Liver (tissue), 3 donors: Measurements from ENCODE around the gene ATP6V0A4.

Experiments
- EGR1 ChIP-seq, 2 donors: IDR thresholded peaks; 2 replicates each; pipeline ENCODE4 v1.6.1; 2016 to 2018; ENCODE audit warnings: antibody characterized with exemption in 2 of 2, low read depth in 2 of 2
- FOXA1 ChIP-seq: IDR thresholded peaks from 2 replicates; pipeline ENCODE4 v1.6.1; 2016; ENCODE audit warnings: antibody characterized with exemption
- FOXA2 ChIP-seq: IDR thresholded peaks from 2 replicates; pipeline ENCODE4 v1.6.1; 2016; ENCODE audit warnings: antibody characterized with exemption
- GABPA ChIP-seq, 2 donors: IDR thresholded peaks in 1 of 2; conservative IDR thresholded peaks in 1 of 2; 2 replicates each; pipeline ENCODE4 v1.6.1; 2016; ENCODE audit warnings: antibody characterized with exemption in 2 of 2, mild to moderate bottlenecking in 1 of 2, moderate library complexity in 1 of 2
- HNF4A ChIP-seq, 2 donors: conservative IDR thresholded peaks; 2 replicates each; pipeline ENCODE4 v1.6.1; 2016; ENCODE audit warnings: antibody characterized with exemption in 2 of 2, mild to moderate bottlenecking in 2 of 2
- JUND ChIP-seq, 2 donors: IDR thresholded peaks; 2 replicates each; pipeline ENCODE4 v1.6.1; 2016; ENCODE audit warnings: antibody characterized with exemption in 2 of 2
- NR2F2 ChIP-seq: IDR thresholded peaks from 2 replicates; pipeline ENCODE4 v1.6.1; 2016; ENCODE audit warnings: antibody characterized with exemption
- TAF1 ChIP-seq: conservative IDR thresholded peaks from 2 replicates; pipeline ENCODE4 v1.6.1; 2016; ENCODE audit warnings: antibody characterized with exemption, mild to moderate bottlenecking
- TF ChIP-seq, protein P1 (sequence below): IDR thresholded peaks from 2 replicates; pipeline ENCODE4 v1.6.1; 2016; ENCODE audit warnings: antibody characterized with exemption, mild to moderate bottlenecking
- TF ChIP-seq, protein P2 (sequence below): fragments of 150-350 bp; IDR thresholded peaks from 2 replicates; pipeline ENCODE4 v1.5.1; 2017; ENCODE audit warnings: improper control_type of control experiment, low read depth, low read length; ENCODE audit not compliant: missing input control
- TF ChIP-seq, protein P3 (sequence below): IDR thresholded peaks from 2 replicates; pipeline ENCODE4 v1.6.1; 2016; ENCODE audit warnings: antibody characterized with exemption
- donor health status: healthy.
- donor health status: healthy.

DNA sequence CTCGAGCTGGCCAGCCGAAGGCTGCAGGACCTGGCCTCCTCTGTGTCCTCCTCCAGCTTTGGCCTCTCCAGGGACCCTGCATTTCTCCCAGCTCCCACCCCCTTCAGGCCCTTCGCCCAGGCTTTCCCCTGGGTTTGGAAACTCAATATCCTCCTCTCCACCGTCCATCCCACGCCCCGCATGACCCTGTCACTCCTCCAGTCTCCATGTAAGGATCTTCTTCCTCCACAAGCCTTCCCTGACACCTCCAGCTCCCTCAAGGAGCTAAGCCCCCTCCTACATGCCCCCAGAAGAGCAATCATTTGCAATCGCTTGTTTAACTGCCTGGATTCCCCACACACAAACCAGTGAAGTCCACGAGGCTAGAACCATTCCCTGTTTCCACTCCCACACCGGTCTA lies 24.8 kb downstream of the ATP6V0A4 start:
- TF ChIP-seq NR2F2 (no peak), FOXA2 (no peak), GABPA (IDR thresholded peaks at IDR 0.05 in 1 of 2, conservative IDR thresholded peaks at IDR 0.05 in 1 of 2) (no peak), FOXA1 (no peak), JUND (IDR thresholded peaks at IDR 0.05) (no peak), HNF4A (conservative IDR thresholded peaks at IDR 0.05) (no peak), TAF1 (no peak), EGR1 (IDR thresholded peaks at IDR 0.05; ENCODE audit: low read depth in 2 of 2) (no peak)
- TF ChIP-seq, protein P1, sequence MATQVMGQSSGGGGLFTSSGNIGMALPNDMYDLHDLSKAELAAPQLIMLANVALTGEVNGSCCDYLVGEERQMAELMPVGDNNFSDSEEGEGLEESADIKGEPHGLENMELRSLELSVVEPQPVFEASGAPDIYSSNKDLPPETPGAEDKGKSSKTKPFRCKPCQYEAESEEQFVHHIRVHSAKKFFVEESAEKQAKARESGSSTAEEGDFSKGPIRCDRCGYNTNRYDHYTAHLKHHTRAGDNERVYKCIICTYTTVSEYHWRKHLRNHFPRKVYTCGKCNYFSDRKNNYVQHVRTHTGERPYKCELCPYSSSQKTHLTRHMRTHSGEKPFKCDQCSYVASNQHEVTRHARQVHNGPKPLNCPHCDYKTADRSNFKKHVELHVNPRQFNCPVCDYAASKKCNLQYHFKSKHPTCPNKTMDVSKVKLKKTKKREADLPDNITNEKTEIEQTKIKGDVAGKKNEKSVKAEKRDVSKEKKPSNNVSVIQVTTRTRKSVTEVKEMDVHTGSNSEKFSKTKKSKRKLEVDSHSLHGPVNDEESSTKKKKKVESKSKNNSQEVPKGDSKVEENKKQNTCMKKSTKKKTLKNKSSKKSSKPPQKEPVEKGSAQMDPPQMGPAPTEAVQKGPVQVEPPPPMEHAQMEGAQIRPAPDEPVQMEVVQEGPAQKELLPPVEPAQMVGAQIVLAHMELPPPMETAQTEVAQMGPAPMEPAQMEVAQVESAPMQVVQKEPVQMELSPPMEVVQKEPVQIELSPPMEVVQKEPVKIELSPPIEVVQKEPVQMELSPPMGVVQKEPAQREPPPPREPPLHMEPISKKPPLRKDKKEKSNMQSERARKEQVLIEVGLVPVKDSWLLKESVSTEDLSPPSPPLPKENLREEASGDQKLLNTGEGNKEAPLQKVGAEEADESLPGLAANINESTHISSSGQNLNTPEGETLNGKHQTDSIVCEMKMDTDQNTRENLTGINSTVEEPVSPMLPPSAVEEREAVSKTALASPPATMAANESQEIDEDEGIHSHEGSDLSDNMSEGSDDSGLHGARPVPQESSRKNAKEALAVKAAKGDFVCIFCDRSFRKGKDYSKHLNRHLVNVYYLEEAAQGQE, result no peak
- TF ChIP-seq, protein P2, sequence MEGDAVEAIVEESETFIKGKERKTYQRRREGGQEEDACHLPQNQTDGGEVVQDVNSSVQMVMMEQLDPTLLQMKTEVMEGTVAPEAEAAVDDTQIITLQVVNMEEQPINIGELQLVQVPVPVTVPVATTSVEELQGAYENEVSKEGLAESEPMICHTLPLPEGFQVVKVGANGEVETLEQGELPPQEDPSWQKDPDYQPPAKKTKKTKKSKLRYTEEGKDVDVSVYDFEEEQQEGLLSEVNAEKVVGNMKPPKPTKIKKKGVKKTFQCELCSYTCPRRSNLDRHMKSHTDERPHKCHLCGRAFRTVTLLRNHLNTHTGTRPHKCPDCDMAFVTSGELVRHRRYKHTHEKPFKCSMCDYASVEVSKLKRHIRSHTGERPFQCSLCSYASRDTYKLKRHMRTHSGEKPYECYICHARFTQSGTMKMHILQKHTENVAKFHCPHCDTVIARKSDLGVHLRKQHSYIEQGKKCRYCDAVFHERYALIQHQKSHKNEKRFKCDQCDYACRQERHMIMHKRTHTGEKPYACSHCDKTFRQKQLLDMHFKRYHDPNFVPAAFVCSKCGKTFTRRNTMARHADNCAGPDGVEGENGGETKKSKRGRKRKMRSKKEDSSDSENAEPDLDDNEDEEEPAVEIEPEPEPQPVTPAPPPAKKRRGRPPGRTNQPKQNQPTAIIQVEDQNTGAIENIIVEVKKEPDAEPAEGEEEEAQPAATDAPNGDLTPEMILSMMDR, result no peak
- TF ChIP-seq, protein P3, sequence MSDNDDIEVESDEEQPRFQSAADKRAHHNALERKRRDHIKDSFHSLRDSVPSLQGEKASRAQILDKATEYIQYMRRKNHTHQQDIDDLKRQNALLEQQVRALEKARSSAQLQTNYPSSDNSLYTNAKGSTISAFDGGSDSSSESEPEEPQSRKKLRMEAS, result no peak
